GM12878 (cell line): ENCODE results near the gene PHC1. TPM values are rescaled to one million over a fixed set of nuclear protein-coding genes. Genes with fewer than 3 reads are reported as not detected.

Experiments
- ATAC-seq: fragments of 200-7000 bp; cut with Tn5 transposase; 3 replicates; pipeline ENCODE4 v1.9.1; 2020; ENCODE audit warnings: mild to moderate bottlenecking, moderate library complexity
- BruUV-seq: library from RNA; stranded (reverse); fragments of 400-500 nt; replicated peaks from 2 replicates; lab custom pipeline; 2021; lab: Mats Ljungman, UMichigan
- CTCF ChIA-PET: fragments of 300-600 bp; sonication (Branson Sonifier 250); formaldehyde crosslinking; extraction: SDS; loops from one replicate; lab custom pipeline; 2021; ENCODE audit warnings: inconsistent platforms; lab: Yijun Ruan, JAX
- POLR2A ChIA-PET: fragments of 350-600 bp; formaldehyde crosslinking; extraction: SDS; loops from one replicate; lab custom pipeline; 2021; ENCODE audit warnings: inconsistent platforms; lab: Charles Lee
- RAD21 ChIA-PET: fragments of 300-600 bp; sonication (Branson Sonifier 250); formaldehyde crosslinking; loops from one replicate; lab custom pipeline; 2023; ENCODE audit warnings: antibody characterized with exemption; ENCODE audit not compliant: unreplicated experiment; lab: Charles Lee
- SMC1A ChIA-PET: fragments of 300-600 bp; sonication (Branson Sonifier 250); formaldehyde crosslinking; loops from one replicate; lab custom pipeline; 2023; ENCODE audit not compliant: unreplicated experiment, uncharacterized antibody; lab: Charles Lee
- DNase-seq: peaks from one replicate; pipeline ENCODE4 v3.0.0-alpha.2; 2011; ENCODE audit warnings: low read depth, low spot score
- FAIRE-seq: peaks from 3 replicates; lab custom pipeline; 2011; peaks lifted over from hg19 to GRCh38; lab: Jason Lieb, UNC
- H2AFZ ChIP-seq: 2 replicates; pipeline ENCODE4 v1.6.0; 2011; ENCODE audit warnings: low read depth, low read length, control low read depth; ENCODE audit not compliant: control insufficient read depth
- H3K27ac ChIP-seq: 2 replicates; pipeline ENCODE4 v1.5.1; 2011; ENCODE audit warnings: control low read depth; ENCODE audit not compliant: control insufficient read depth, insufficient read depth
- H3K27me3 ChIP-seq, 2 experiments: replicated peaks in 1 of 2; 2 replicates each; pipeline versions ENCODE4 v1.6.0 to v1.6.1; 2011; ENCODE audit warnings: low read length in 1 of 2; ENCODE audit not compliant: control insufficient read depth in 2 of 2, insufficient read depth in 2 of 2
- H3K36me3 ChIP-seq, 2 experiments: 2 replicates each; pipeline ENCODE4 v1.5.1; 2011; ENCODE audit warnings: low read length in 1 of 2; ENCODE audit not compliant: control insufficient read depth in 2 of 2, insufficient read depth in 2 of 2
- H3K4me1 ChIP-seq: 2 replicates; pipeline ENCODE4 v1.6.1; 2011; ENCODE audit warnings: mild to moderate bottlenecking, low read length, moderate library complexity, mixed read lengths; ENCODE audit not compliant: control insufficient read depth, insufficient read depth
- H3K4me2 ChIP-seq: 2 replicates; pipeline ENCODE4 v1.6.0; 2011; ENCODE audit warnings: control low read depth; ENCODE audit not compliant: control insufficient read depth, insufficient read depth
- H3K4me3 ChIP-seq: fragments of 200-600 bp; sonication (generic); 2 replicates; pipeline ENCODE4 v1.5.1; 2016
- H3K79me2 ChIP-seq: 2 replicates; pipeline ENCODE4 v1.6.0; 2011; ENCODE audit warnings: low read length; ENCODE audit not compliant: control insufficient read depth, insufficient read depth
- H3K9ac ChIP-seq: 2 replicates; pipeline ENCODE4 v1.8.0; 2011; ENCODE audit warnings: low read length, control low read depth, mixed read lengths; ENCODE audit not compliant: control insufficient read depth, insufficient read depth
- H3K9me3 ChIP-seq: replicated peaks from 3 replicates; pipeline ENCODE4 v1.5.1; 2011; ENCODE audit warnings: mild to moderate bottlenecking, low read length; ENCODE audit not compliant: control insufficient read depth, insufficient read depth
- H4K20me1 ChIP-seq: 2 replicates; pipeline ENCODE4 v1.6.0; 2011; ENCODE audit not compliant: control insufficient read depth, insufficient read depth
- CEBPB ChIP-seq, 2 experiments: fragments of 150-350 bp in 1 of 2; IDR thresholded peaks; 2 replicates each; pipeline ENCODE4 v1.6.1; 2012 to 2014; ENCODE audit warnings: low read depth in 2 of 2, low read length in 2 of 2, borderline replicate concordance in 1 of 2, inconsistent platforms in 1 of 2
- EGR1 ChIP-seq, 2 experiments: IDR thresholded peaks; 1 replicate in 1 of 2; 2 replicates in 1 of 2; pipeline ENCODE4 v1.6.1; 2011 to 2012; ENCODE audit warnings: low read depth in 2 of 2, low read length in 2 of 2, borderline replicate concordance in 1 of 2, mild to moderate bottlenecking in 1 of 2, moderate library complexity in 1 of 2
- KDM1A ChIP-seq: fragments of 200-600 bp; sonication (generic); IDR thresholded peaks from 2 replicates; pipeline ENCODE4 v1.6.1; 2016; ENCODE audit warnings: borderline replicate concordance
- KLF5 ChIP-seq: fragments of 450-650 bp; IDR thresholded peaks from 2 replicates; pipeline ENCODE4 v1.6.1; 2014; ENCODE audit warnings: mild to moderate bottlenecking; ENCODE audit not compliant: partially characterized antibody
- MEF2B ChIP-seq: fragments of 450-650 bp; IDR thresholded peaks from 2 replicates; pipeline ENCODE4 v1.6.1; 2018; ENCODE audit warnings: mild to moderate bottlenecking, moderate library complexity; ENCODE audit not compliant: partially characterized antibody, poor library complexity, severe bottlenecking
- NFXL1 ChIP-seq: fragments of 450-650 bp; IDR thresholded peaks from 2 replicates; pipeline ENCODE4 v1.6.1; 2017; ENCODE audit warnings: antibody characterized with exemption, mild to moderate bottlenecking, borderline replicate concordance
- PAX5 ChIP-seq: IDR thresholded peaks from 2 replicates; pipeline ENCODE4 v1.6.1; 2011; ENCODE audit warnings: low read depth, low read length, borderline replicate concordance
- POLR2AphosphoS5 ChIP-seq: IDR thresholded peaks from 2 replicates; pipeline ENCODE4 v1.6.1; 2011; ENCODE audit warnings: mild to moderate bottlenecking, low read length, inconsistent platforms
- SMARCA5 ChIP-seq: fragments of 450-650 bp; IDR thresholded peaks from 2 replicates; pipeline ENCODE4 v1.6.1; 2017; ENCODE audit warnings: mild to moderate bottlenecking
- SREBF1 ChIP-seq: IDR thresholded peaks from 2 replicates; pipeline ENCODE4 v1.6.1; 2012; ENCODE audit warnings: mild to moderate bottlenecking, low read length
- TARDBP ChIP-seq: IDR thresholded peaks from 2 replicates; pipeline ENCODE4 v1.6.1; 2016; ENCODE audit warnings: borderline replicate concordance
- in situ Hi-C: fragments of 300-500 bp; cut with MboI; formaldehyde crosslinking; loops from 9 replicates; pipeline ENCODE4 v1.14.3; 2018; ENCODE audit warnings: mixed read lengths
- intact Hi-C: fragments of 100-400 bp; cut with micrococcal nuclease; formaldehyde crosslinking; loops from one replicate; pipeline ENCODE4 v1.14.2; 2022; ENCODE audit not compliant: unreplicated experiment
- polyA plus RNA-seq, 11 experiments: library from polyadenylated mRNA; depleted of rRNA in 4 of 11; unstranded in 6 of 11; stranded (reverse) in 5 of 11; fragments of >200 nt; fragmentation: Nextera tagmentation in 4 of 11; fragmentation: Illumina TruSeq in 1 of 11; extraction: Ambion mirVana in 4 of 11; extraction: Trizol in 1 of 11; gene quantifications; 1 replicate in 1 of 11; 2 replicates in 10 of 11; pipeline versions ENCODE4 v1.2.1 to v1.2.3, GENCODE V29; 2011 to 2016; ENCODE audit warnings: inconsistent platforms in 2 of 11, missing spikeins in 2 of 11, low read depth in 1 of 11
- total RNA-seq, 4 experiments: library from RNA; depleted of rRNA in 3 of 4; stranded (reverse); fragments of >200 nt in 3 of 4; fragmentation: Illumina TruSeq in 1 of 4; extraction: Trizol in 1 of 4; gene quantifications; 2 replicates each; pipeline versions ENCODE4 v1.2.1 to v1.2.3, GENCODE V29; 2013 to 2021
- TF ChIP-seq, protein P1 (sequence below): IDR thresholded peaks from 2 replicates; pipeline ENCODE4 v1.6.1; 2012; ENCODE audit warnings: low read length, inconsistent platforms
- TF ChIP-seq, protein P2 (sequence below): fragments of 150-350 bp; IDR thresholded peaks from 2 replicates; pipeline ENCODE4 v1.6.1; 2016; ENCODE audit warnings: low read depth, low read length

PHC1 gene
- total and polyA plus RNA-seq, 10 of the 15 experiments (the other 5 are each of a cell fraction or from before 2014, with no cell fraction given) = 0.50 to 16.3 (median 2.1) TPM

DNA sequence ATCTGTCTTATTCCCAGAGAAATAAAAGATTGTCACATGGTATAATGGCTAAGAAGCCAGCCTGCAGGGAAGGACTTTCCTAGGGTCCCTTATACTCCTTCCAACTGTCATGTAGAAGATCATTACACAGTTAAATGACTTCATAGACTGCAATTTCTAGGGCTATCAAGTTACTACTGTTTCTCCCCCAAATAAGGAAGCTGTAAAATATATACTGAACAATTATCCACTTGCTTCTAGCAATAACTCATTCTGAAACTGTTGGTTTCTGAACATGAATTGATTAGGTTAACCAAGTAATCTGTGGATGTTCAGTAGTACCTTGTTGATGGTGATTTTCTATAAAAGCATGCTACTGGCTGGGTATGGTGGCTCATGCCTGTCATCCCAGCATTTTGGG is 47.3 kb upstream of the PHC1 start:
- H3K9me3 ChIP-seq = no peaks in the 10 kb centered on the region
- intact Hi-C loops (no loop called here), in situ Hi-C loops (no loop called here)
- no peaks in the 10 kb centered on the region for H4K20me1 ChIP-seq
- no peak overlapping the region for H3K9ac ChIP-seq
- H2AFZ ChIP-seq = no peak overlapping the region
- no peaks in the 10 kb centered on the region for H3K4me1 ChIP-seq
- POLR2A ChIA-PET = interaction anchor here (0.7 kb wide), 1 partner anchor 388 kb away, joined by 3 read pairs; no protein-coding TSS in a partner anchor
- ATAC-seq (no peak), FAIRE-seq (no peak), DNase-seq (no peak)
- H3K4me3 ChIP-seq = no peak overlapping the region
- no peak overlapping the region for H3K27ac ChIP-seq
- CTCF ChIA-PET = interaction anchor here (0.7 kb wide), 1 partner anchor 323 kb away, joined by 3 read pairs; no protein-coding TSS in a partner anchor
- SMC1A ChIA-PET = no interaction called here
- H3K36me3 ChIP-seq = no peaks in the 10 kb centered on the region
- RAD21 ChIA-PET = no interaction called here
- BruUV-seq = no TSS peak
- no peak overlapping the region for H3K4me2 ChIP-seq
- peaks cover 0 to 6% of the 10 kb centered on the region in 2 experiments; a peak in 1 of 4 replicates for H3K27me3 ChIP-seq
- H3K79me2 ChIP-seq = no peaks in the 10 kb centered on the region
- TF ChIP-seq CEBPB (IDR thresholded peaks at IDR 0.05; ENCODE audit: borderline replicate concordance in 1 of 2, low read depth in 2 of 2, low read length in 2 of 2) (no peak), TARDBP (no peak), EGR1 (IDR thresholded peaks at IDR 0.05; ENCODE audit: borderline replicate concordance in 1 of 2, low read depth in 2 of 2, low read length in 2 of 2) (no peak), NFXL1 (no peak), SREBF1 (no peak), KDM1A (no peak), POLR2AphosphoS5 (no peak), PAX5 (no peak), KLF5 (no peak), MEF2B (no peak), SMARCA5 (no peak)
- TF ChIP-seq, protein P1, sequence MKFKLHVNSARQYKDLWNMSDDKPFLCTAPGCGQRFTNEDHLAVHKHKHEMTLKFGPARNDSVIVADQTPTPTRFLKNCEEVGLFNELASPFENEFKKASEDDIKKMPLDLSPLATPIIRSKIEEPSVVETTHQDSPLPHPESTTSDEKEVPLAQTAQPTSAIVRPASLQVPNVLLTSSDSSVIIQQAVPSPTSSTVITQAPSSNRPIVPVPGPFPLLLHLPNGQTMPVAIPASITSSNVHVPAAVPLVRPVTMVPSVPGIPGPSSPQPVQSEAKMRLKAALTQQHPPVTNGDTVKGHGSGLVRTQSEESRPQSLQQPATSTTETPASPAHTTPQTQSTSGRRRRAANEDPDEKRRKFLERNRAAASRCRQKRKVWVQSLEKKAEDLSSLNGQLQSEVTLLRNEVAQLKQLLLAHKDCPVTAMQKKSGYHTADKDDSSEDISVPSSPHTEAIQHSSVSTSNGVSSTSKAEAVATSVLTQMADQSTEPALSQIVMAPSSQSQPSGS = no peak
- TF ChIP-seq, protein P2, sequence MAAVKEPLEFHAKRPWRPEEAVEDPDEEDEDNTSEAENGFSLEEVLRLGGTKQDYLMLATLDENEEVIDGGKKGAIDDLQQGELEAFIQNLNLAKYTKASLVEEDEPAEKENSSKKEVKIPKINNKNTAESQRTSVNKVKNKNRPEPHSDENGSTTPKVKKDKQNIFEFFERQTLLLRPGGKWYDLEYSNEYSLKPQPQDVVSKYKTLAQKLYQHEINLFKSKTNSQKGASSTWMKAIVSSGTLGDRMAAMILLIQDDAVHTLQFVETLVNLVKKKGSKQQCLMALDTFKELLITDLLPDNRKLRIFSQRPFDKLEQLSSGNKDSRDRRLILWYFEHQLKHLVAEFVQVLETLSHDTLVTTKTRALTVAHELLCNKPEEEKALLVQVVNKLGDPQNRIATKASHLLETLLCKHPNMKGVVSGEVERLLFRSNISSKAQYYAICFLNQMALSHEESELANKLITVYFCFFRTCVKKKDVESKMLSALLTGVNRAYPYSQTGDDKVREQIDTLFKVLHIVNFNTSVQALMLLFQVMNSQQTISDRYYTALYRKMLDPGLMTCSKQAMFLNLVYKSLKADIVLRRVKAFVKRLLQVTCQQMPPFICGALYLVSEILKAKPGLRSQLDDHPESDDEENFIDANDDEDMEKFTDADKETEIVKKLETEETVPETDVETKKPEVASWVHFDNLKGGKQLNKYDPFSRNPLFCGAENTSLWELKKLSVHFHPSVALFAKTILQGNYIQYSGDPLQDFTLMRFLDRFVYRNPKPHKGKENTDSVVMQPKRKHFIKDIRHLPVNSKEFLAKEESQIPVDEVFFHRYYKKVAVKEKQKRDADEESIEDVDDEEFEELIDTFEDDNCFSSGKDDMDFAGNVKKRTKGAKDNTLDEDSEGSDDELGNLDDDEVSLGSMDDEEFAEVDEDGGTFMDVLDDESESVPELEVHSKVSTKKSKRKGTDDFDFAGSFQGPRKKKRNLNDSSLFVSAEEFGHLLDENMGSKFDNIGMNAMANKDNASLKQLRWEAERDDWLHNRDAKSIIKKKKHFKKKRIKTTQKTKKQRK = no peak
